Uterus (tissue), 4 donors: ENCODE data around the gene ORC5. TPM values are rescaled to one million over a fixed set of nuclear protein-coding genes. Genes with fewer than 3 reads are reported as not detected.

Experiments used
- DNase-seq, 2 donors: peaks; one replicate each; pipeline ENCODE4 v3.0.0-alpha.2; 2019 to 2020
- H3K27ac ChIP-seq, 2 donors: fragments of 200-600 bp; sonication (generic); 1 replicate in 1 of 2; 2 replicates in 1 of 2; pipeline ENCODE4 v1.5.1; 2016 to 2018
- H3K27me3 ChIP-seq, 2 donors: fragments of 200-600 bp; sonication (generic); one replicate each; pipeline ENCODE4 v1.5.1; 2018 to 2019; ENCODE audit warnings: control low read depth in 1 of 2
- H3K36me3 ChIP-seq, 2 donors: fragments of 200-600 bp; sonication (generic); one replicate each; pipeline ENCODE4 v1.5.1; 2019; ENCODE audit warnings: control low read depth in 1 of 2
- H3K4me1 ChIP-seq, 2 donors: fragments of 200-600 bp; sonication (generic); one replicate each; pipeline ENCODE4 v1.5.1; 2018 to 2019; ENCODE audit warnings: control low read depth in 1 of 2
- H3K4me3 ChIP-seq, 2 donors: fragments of 200-600 bp; sonication (generic); 1 replicate in 1 of 2; 2 replicates in 1 of 2; pipeline ENCODE4 v1.5.1; 2018 to 2019; ENCODE audit warnings: mild to moderate bottlenecking in 1 of 2
- H3K9me3 ChIP-seq, 2 donors: fragments of 200-600 bp; sonication (generic); one replicate each; pipeline ENCODE4 v1.5.1; 2019; ENCODE audit warnings: control low read depth in 1 of 2
- CTCF ChIP-seq, 4 experiments: fragments of 200-600 bp in 2 of 4; fragments of 450-650 bp in 2 of 4; sonication (generic) in 2 of 4; IDR thresholded peaks; one replicate each; pipeline ENCODE4 v1.5.1; 2016 to 2019; ENCODE audit warnings: antibody characterized with exemption in 4 of 4, mild to moderate bottlenecking in 2 of 4, moderate library complexity in 1 of 4
- POLR2A ChIP-seq, 2 donors: fragments of 450-650 bp; IDR thresholded peaks; one replicate each; pipeline ENCODE4 v1.6.1; 2016; ENCODE audit warnings: antibody characterized with exemption in 2 of 2, mild to moderate bottlenecking in 1 of 2, moderate library complexity in 1 of 2
- intact Hi-C: fragments of 100-400 bp; cut with DNase I; formaldehyde crosslinking; loops from one replicate; pipeline ENCODE4 v1.15.1; 2023; ENCODE audit warnings: low total_unique reads
- total RNA-seq, 4 donors: library from RNA; depleted of rRNA in 3 of 4; stranded (reverse); fragments of >200 nt in 3 of 4; gene quantifications; one replicate each; pipeline versions ENCODE4 v1.1.0 to v1.2.4, GENCODE V29; 2014 to 2023
- donor health status: DM: yes; HTN: yes; CAD: no.

Gene ORC5
- 10 to 100 TPM; 18.5 to 61.9 (median 31.9) TPM for total RNA-seq

DNA sequence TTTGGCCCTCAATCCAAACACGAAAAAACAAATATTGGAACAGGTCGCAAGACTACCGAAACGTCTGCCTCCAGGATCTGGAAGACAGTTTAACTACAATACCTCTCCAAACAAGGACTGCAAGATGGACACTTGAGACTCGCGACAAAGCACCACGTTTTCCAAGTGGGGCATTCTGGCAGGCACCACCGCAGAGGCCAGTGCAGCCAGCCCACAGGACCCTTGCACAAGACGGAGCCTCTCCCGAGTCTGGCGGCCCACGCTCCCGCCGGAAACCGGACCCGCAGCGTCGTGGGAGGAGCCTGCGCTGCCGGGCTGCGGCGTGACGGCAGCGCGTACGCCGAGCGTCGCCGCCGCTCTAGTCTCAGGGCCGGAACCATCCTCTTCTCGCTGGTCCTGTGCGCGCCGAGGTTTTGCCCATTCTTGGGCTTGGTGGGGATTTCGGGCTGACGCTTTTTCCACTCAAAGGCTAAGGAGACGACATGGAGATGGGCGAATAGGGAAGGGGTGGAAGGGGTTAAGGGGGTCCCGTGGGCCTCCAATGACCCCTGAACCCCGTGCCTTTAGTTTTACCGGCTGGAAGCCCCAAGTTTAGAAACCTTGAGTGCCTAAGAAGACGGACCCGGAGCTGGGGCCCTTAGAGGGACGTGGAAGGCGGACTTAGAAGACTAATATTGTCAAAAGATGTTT, at the start of gene ORC5:
Gene ORC5 (minus strand): TSS at position 283 of the 690 bp plus-strand sequence. CDS start 109 bp downstream, at position 174.
- Histone ChIP-seq H3K9me3 (peaks cover 0 to 2% of the 10 kb centered on the region in 2 donors), H3K27ac (peak within 1 kb of the TSS; percentile 78 to 88), H3K36me3 (no peaks in the 10 kb centered on the region), H3K4me3 (peak within 1 kb of the TSS; percentile 53 to 70), H3K4me1 (peaks cover 4 to 16% of the 10 kb centered on the region in 2 donors), H3K27me3 (no peaks in the 10 kb centered on the region)
- TF ChIP-seq CTCF (IDR thresholded peaks at IDR 0.05) (no peak), POLR2A (IDR thresholded peaks at IDR 0.05) (peak; percentile 53 to 67)
- DNase-seq: peak; percentile 43 to 77
- intact Hi-C loops: no loop called here

DNA sequence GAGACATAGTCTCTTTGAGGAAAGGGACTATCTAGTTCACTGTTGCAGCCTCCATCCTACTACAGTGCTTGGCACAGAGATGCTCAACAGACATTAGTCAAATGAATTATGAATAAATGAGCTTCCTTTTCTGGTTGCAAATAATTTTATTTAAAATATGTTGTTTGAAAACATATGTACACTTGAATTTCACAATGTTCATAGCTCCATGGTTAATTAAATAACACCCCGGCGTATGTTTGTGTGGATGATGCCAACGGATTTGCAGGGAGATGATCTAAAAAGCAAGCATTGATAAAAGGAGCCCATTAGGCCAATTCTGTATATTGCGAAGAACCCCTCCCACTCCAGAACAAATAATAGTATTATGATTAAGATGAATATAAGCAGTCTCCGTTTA, 47.8 kb upstream of the ORC5 start:
- Histone ChIP-seq H3K4me1 (no peaks in the 10 kb centered on the region), H3K4me3 (no peak overlapping the region), H3K36me3 (no peaks in the 10 kb centered on the region), H3K9me3 (no peaks in the 10 kb centered on the region), H3K27ac (no peak overlapping the region), H3K27me3 (no peaks in the 10 kb centered on the region)
- intact Hi-C loops: no loop called here
- TF ChIP-seq CTCF (IDR thresholded peaks at IDR 0.05) (no peak), POLR2A (IDR thresholded peaks at IDR 0.05) (no peak)
- no peak for DNase-seq

DNA sequence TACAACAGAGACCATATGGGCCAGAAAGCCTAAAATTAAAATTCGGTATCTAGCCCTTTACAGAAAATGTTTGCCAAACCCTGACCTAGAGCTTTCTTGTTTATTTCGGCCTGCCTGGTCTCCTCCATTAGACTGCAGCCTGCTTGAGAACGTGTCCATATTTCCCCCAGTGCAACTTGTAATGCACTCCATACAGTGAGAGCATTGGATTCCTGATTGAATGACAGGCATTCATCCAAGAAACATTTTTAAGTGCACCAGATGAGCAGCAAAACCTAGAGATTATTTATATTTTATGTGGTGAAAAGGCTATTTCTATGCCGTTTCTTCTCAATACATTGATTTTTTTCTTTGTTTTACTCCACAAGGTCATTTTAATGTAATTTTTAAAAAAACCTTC, 47.4 kb upstream of the ORC5 start:
- H3K27me3 ChIP-seq: no peaks in the 10 kb centered on the region
- no peak overlapping the region for H3K27ac ChIP-seq
- no peak overlapping the region for H3K4me3 ChIP-seq
- no peaks in the 10 kb centered on the region for H3K9me3 ChIP-seq
- H3K36me3 ChIP-seq: no peaks in the 10 kb centered on the region
- intact Hi-C loops: no loop called here
- H3K4me1 ChIP-seq: no peaks in the 10 kb centered on the region
- DNase-seq: no peak
- TF ChIP-seq POLR2A (IDR thresholded peaks at IDR 0.05): no peak
- TF ChIP-seq CTCF (IDR thresholded peaks at IDR 0.05): no peak

GRCh38 chr7:104254696-104255095, 46.9 kb upstream of the ORC5 start:
- no peak for TF ChIP-seq CTCF (IDR thresholded peaks at IDR 0.05)
- no peak for TF ChIP-seq POLR2A (IDR thresholded peaks at IDR 0.05)
- H3K27me3 ChIP-seq: no peaks in the 10 kb centered on the region
- intact Hi-C loops: no loop called here
- H3K4me3 ChIP-seq: no peak overlapping the region
- H3K27ac ChIP-seq: no peak overlapping the region
- DNase-seq: no peak
- no peaks in the 10 kb centered on the region for H3K36me3 ChIP-seq
- no peaks in the 10 kb centered on the region for H3K9me3 ChIP-seq
- H3K4me1 ChIP-seq: no peaks in the 10 kb centered on the region

- H3K36me3 ChIP-seq: no peaks in the 10 kb centered on the region
- H3K27ac ChIP-seq: no peak overlapping the region
- H3K27me3 ChIP-seq: no peaks in the 10 kb centered on the region
- H3K9me3 ChIP-seq: no peaks in the 10 kb centered on the region
- DNase-seq: no peak
- intact Hi-C loops: no loop called here
- H3K4me3 ChIP-seq: no peak overlapping the region
- no peaks in the 10 kb centered on the region for H3K4me1 ChIP-seq
- no peak for TF ChIP-seq POLR2A (IDR thresholded peaks at IDR 0.05)
- TF ChIP-seq CTCF (IDR thresholded peaks at IDR 0.05): no peak
Measured at GRCh38 chr7:104252409-104253134, 44.8 kb upstream of the ORC5 start.
